GM21381 (cell line): ENCODE results near the gene C17orf113.

Experiments
- ATAC-seq: cut with Tn5 transposase; IDR thresholded peaks from one replicate; pipeline ENCODE4 v1.9.1; 2021; ENCODE audit warnings: mild to moderate bottlenecking, moderate library complexity; ENCODE audit not compliant: unreplicated experiment

The C17orf113 gene

DNA sequence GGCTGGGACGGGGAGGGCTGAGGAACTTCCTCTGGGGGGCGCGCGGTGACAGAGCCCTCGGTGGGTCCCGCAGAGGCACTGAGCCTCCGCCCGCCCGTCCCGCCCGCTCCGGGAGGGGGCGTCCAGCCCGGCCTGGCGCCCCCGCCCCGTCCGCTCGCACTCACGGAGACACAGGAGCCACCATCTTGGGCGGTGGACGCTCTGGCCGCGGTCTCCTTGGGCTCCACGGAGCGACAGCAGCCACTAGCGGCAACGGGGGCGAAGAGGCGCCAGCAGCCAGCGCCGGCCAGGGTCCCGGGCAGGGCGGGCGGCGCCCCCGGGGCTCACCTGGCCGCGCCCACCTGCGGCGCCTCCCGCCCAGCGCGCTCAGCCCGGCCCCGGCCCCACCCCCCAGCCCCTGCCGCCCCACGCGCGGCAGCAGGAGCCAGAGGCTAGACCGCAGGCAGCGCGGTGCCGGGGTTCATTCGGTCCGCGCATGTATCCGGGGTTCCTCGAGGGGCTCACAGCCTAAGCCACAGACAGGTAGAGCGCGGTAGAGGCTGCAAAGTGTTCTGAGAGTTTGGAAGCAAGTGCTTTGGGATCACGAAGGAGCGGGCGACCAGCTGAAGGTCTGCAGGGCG is at the start of gene C17orf113:
TSS of gene C17orf113 (minus strand) at position 209 of the 620 bp plus-strand sequence. CDS start 7,225 bp downstream, outside the sequence.
- ATAC-seq: no peak

DNA sequence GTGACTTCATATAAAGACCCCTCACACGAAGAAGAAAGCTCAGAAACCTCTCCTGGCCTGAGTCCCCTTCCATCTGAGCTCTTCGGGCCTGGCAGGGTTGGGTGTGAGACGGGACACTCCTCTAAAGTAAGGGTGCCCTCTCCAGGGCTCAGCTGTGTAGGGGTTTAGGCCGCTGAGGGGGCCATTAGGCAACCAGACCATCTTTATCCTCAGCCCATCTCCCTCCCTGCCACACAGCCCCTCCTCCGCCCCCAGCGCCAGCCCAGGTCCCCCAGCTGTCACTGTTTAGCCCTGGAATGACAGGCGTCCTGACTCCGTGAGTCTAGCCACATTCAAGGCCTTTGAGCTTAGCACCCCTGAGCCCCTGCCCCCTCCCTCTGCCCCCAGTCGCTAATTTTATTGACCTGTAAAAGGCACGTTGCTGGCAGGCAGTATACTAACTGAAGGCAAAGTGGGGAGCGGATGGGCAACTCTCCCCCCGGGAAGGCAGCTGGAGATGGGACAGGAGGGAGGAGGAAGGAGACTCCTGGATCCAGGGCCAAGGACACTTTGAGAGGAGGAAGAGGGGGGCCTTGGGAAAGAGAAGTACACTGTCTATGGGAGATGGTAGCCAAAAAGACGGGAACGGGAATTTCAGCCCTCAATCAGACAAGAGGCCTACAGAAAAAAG is 48.5 kb upstream of the C17orf113 start:
- ATAC-seq: no peak

DNA sequence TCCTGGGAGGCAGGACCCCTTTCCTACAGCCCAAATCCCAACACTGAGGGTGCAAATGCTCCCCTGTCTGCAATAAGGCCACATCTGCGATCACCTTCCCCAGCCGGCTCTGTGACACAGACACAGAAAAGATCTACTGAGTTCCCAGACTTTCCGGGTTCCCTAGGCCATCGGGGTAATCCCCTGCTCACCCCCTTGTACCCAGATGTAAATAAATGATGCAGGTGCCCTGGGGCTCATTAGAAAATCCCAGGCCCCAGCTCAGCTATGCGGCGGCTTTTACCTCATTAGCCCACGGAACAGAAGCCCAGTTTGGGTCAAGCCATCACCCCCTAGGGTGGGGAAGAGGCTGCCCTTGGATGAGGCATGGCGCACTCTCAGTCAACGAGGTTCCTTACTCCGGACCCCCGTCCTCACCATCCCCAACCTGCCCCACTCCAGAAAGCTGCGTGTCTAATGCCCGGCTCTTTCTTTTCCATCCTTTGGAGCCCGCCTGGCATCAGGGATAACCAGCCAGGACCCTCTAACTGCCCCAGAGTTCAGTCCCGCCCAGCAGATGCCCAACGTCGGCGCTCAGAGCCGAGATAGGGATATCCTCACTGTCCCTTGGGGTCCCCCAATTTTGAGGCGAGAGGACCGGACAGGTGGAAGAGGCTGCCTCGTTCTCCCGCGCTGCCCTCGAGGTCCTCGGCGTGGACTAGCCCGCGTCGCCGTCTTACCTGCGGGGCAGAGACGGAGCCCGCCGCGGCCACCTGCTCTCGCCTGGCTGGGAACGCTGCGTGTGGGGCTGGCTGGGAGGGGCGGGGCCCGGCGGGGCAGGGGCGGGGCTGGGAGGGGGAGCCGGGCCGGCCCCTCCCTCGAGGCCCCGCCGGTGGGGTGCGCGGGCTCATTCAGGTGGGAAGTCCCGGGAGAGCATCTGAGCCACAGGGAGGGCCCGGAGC is 47.6 kb upstream of the C17orf113 start, which contains the start of gene ZNF385C:
TSS of gene ZNF385C (minus strand) at position 783 of the 941 bp plus-strand sequence. CDS start 35,417 bp downstream, outside the sequence.
- no peak for ATAC-seq

DNA sequence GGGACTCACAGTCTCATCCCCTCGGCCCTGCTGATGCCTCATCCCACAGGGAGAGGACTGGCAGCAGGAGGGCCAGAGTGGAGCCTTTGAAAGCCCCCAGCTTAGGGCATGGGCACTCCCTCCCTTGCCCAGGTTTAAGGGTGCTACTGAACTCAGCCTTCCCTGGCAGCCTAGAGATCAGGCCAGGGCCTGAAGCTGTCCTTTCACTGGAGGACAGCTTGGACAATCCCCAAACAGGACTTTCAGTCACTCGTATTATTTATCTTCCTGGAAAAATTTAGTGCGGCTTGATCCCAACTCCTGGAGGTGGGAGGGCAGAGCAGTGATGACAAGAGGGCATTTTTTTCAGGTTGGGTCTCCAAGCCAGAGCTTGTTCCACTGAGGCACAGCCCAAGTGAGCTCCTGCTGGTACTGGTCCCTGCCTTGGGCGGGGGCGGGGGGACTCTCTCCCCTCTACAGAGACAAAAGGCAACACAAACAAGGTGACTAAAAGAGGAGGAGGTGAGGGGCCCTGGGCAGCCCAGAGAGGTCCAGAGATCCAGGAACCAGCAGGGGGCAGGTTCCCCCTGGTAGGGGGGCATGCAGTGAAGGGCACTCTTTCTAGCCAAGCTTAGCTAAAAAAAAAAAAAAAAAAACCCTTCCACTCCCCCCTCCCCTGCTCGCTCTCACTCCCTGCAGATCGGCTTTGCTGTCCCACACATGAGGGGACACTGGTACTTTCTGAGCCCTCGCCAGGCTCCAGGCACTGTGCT is 46.1 kb upstream of the C17orf113 start:
- ATAC-seq: no peak

DNA sequence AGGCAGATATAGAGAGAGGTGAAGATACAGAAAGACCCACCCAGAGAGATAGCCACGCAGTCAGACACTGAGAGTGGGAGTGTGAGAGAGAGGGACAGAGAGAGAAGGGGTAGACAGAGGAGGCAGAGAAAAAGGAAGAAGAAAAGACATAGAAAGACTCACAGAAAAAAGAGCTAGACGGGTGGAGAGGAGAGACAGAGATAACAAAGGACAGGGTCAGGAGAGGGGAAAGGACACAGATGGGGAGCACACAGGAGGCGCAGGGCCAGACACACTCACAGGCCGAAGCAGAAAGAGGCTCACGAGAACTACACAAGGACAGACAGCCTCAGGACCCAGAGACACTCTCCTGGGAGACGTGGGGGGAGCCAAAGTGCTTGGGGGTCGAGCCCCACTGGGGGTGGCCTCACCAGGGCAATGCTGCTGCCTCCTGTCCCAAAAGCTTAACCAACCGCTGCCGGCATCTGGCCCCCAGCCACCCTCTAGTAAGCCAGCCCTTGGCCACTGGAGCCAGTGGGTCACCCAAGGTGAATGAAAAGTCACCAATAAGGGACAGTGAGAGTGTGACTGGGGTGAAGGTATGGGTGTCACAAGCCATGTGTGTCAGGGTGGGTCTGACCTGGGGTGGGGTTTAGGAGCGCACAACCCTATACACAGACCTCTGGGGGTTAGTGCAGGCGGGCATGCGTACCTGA is 44.1 kb upstream of the C17orf113 start:
- ATAC-seq: no peak

DNA sequence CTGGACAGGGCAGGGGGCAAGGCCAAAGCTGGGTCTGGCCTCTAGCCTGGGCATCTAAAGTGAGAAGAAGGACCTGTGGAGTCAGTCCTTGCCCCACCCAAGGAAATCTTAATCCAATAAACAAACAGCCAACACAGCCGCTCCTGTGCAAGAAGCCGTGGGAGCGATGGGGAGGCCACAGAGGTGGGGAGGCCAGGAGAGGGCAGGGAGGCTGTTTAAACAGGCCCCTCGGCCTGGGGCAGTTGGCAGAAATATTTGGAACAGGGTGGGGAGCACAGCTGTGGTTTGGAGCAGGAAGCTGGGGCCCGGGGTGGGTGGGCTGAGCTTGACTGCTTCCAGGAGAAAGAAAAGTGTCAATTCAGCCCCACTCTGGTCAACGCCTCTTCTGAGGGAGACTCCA is 42.5 kb upstream of the C17orf113 start:
- ATAC-seq: no peak

DNA sequence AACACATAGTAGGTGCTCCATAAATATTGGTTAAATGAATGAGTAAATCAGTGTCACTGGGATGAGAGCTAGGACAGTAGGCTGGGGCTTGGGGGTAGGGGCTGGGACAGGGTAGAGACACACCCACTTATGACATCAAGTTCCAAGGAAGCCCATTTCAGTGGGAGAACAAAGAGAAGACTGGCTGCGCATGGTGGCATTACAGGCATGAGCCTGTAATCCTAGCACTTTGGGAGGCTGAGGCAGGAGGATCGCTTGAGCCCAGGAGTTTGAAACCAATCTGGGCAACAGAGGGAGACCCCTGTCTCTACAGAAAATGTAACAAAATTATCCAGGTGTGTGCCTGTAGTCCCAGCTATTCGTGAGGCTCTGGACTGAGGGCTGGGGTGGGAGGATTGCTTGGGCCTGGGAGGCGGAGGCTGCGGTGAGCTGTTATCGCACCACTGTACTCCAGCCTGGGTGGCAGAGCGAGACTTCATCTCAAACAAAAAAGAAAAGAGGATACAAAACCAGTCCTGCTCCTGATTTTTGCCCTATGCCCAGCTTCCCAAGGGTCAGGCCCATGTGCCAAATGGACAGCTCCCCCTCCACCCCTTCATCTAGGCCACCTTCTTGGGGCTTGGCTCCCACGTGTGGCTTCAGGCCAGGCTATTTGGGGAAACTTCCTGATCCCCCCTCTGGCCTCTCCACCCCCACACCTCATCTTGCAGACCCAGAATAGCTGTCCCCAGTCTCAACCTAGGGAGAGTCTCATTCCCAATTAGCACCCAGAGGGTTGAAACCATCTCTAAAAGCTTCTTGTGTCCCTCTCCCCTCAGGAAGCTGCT is 40.8 kb upstream of the C17orf113 start:
- no peak for ATAC-seq

DNA sequence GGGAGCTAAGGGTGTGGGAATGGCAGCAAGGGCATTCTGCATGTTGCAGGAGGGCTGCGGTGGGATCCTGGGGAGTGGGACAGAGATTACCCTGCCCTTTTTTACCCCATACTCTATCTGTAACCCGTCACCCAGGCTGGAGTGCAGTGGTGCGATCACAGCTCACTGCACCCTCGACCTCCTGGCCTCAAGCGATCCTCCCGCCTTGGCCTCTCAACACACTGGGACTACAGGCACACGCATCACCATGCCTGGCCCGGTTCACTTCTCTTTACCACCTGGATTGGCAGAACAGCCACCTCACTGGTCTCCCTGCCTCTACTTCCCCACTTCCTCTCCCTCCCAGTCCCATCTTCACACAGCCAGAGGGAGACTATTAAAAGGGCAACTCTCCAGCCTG is 38.3 kb upstream of the C17orf113 start:
- no peak for ATAC-seq

DNA sequence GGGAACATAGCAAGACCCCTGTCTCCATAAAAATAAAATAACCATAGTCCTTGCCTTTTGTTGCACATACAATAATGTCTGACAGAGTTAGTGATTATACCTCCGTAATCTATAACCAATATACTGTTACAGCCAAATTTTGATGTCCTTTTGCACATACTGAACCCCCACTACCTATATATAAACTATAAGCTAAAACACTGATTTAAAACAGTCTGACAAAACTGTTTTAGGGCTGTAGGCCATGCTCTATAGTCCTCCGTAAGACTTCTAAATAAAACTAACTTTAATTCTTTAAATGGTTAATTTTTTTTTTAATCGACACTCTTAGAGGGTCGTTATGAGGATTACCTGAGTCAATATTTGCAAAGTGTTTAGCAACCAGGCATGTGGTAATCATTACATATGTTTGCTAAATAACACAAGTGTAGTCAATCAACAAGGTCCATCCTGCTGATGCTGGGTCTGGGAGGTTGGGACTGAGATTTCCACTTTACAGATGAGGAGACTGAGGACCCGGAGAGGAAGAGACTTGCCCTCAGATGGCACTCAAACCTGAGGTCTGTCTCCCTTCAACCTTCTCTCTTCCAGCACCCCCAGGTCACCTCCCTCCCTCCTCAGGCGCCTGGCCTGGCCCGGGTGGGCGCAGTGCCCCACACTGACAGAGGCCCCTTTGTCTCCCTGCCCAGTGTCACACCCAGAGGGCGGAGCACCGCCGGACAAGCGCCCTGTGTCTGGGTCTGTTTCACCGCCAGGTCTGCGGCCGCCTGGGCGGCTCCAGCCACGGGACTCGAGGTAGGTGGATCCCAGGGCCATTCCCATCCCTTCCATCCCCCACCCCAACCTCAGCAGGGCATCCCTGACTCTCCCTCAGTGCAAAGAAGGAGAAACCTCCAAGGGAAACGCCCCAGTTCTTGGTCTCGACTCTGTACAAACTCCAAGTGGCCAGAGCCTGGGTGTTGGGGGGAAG is 37.6 kb upstream of the C17orf113 start:
- no peak for ATAC-seq

DNA sequence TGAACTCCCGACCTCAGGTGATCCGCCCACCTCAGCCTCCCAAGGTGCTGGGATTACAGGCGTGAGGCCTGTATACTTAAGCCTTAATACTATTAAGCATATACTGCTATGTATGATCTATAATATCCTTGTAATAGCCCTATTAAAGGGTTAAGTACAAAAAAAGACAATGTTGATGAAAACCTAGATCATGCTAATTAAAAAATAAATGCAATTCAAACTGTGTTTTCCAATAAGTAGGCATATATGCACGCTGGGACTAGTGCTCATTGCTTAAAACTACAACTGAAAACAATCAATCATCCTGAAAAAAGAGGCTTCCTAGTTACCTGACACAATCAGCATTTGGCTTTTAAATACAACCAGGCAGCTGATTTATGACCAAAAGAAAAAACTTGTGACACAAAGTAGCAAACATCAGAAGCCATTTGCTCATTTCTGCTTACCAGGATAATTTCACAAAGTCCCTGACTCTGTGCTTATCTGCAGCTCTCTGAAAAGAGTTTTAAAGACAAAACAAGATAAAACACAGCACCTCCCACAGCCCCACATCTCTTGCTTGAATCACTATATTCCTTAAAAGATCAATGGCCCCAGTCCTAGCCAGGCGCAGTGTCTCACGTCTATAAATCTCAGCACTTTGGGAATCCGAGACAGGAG is 36.8 kb upstream of the C17orf113 start:
- ATAC-seq: no peak

DNA sequence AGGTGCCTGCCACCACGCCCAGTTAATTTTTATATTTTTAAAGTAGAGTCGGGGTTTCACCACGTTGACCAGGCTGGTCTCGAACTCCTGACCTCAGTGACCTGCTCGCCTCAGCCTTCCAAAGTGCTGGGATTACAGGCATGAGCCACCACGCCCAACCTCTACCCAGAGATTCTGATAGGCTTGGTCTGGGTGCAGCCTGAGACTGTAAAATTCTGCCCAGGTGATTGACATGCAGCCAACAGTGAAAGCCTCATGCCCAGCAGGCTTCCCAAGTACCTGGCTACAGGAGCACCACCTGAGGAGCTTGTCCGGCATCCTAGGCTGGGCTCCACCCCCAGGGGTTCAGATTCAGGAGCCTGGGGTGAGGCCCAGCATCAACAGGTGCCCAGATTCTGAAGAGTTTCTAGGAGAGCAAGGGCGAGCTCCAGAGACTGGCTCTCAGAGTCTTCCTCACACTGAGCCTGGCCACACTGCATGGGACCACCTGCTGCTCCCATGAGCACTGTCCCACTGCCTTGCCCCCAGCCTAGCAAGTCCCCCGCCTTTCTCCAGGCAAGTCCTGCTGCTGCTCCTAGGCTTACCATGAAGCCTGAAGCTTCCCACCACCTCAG is 31.2 kb upstream of the C17orf113 start:
- ATAC-seq: no peak

DNA sequence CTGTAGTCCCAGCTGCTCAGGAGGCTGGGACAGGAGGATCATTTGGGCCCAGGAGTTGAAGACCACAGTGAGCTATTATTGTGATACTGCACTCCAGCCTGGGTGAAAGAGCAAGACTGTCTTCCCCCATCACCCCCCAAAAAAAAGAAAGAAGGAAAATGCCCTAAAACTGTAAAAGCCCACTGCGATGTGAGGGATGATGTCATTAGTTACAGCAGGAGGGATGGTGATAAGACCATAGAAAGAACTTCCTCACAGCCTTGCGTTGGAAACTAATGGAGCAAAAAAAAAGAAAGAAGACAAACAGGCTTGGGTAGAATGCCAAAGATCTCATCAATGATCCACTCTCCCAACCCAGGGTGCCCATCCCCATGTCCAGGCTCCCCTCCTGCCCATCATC is 29.1 kb upstream of the C17orf113 start:
- ATAC-seq: no peak

DNA sequence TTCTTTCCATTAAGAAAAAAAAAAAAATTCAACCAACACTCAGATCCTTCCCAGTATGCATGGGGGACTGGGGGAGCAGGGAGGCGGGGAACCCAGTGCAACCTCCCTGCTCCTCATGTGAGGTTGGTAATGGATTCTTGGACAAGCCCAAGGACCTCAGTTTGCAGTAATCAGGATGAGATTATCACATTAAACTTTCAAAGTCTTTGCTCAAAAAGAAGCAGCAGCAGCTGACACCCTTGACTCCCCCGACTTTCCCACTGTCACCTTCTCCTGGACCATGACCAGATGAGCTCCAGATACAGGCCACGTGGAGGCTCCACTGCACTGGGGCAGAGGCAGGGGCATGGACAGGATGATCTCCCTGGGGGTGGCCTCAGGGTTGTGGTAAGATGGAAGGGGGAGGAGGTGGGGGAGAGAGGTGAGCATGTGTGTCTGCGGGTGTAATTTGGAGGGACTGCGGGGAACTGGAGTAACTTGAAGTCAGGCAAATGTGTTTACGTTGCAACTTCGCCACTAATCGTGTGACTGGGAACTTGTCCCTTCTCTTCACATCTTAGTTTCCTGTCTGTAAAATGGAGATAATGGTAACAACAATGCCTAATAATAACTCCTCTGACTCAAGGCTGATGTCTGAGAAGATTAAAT is 28.1 kb upstream of the C17orf113 start:
- ATAC-seq: no peak

DNA sequence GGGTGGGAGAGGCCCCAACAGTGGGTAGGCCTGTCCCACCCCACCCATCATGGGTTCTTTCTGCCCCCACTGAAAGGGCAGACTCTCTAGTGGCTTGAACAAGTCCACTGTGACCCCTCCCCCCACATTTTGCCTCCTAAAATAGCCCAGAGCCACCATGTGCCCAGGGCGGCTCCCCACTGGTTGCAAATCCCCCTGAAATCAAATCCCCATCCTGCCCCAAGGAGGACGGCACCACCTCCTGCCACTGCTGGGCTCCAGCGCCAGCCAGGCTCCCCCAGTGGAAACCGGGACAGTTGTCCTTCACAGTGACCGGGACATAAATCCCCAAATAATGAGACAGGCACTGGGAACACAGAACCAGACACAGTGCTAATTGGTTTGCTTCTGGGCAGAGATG is 27.4 kb upstream of the C17orf113 start:
- no peak for ATAC-seq

DNA sequence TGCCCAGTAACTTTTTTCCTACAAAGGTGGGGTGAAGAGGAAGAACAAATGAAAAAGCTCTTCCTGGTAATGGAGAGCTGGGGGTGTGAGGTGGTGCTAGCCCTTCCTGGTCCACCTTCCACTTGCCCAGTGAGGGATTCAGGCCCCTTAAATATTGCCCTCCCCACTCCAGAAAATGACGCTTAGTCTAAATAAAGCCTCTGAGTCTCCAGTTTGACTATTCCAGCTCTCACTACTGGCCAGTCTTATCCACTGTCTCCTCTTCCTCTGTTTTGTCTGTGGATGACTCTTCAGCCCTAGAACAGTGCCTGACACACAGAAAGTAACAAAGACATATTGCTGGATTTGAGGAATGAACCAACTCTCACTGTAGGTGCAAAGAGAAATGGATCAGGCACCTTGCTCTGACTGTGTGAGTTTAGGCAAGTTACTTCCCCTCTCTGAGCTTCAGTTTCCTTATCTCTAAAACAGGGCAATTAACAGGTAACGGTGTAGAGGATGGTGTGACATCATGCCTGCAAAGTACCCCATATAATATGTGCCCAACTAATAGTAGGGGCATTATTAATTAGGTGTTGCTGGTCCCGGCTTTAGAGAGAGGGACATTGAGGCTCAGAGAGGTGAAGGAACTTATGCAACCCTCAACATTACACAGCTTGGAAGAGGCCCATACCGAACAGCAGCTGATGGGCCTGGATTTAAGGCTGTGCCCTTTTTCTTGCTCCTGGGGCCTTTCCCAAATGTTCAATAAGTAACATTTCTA is 26.6 kb upstream of the C17orf113 start:
- no peak for ATAC-seq

DNA sequence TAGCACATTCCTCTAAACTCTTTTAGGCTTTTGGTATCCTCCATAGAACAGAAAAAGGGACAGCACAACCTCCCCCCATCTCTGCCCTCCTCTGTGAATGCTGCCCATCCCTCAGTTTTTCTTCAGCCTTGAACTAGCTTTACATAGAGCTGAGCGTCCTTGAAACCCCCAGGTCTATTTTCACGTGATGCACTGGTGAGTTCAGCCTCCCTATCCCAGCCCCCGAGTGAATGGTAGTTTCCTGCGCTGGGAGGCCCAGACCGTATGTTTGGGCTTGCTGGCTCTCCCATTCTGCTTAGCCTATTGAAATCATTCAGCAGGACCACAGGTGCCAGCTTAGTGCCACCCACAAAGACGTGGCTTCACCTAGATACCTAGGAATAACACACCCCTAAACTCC is 25.4 kb upstream of the C17orf113 start:
- ATAC-seq: no peak
